CD4-positive, alpha-beta T cell treated with Interleukin-15 for 1 hour (primary cell): ENCODE data around the gene SLC25A48.
"Not testable (repeated sequence)": the region's sequence is repeated elsewhere in the genome, so short reads cannot be mapped to it uniquely, and the experiment has no call there.

Source experiments
- DNase-seq: peaks from one replicate; pipeline ENCODE4 v3.0.0-alpha.2; 2020

SLC25A48 gene

DNA sequence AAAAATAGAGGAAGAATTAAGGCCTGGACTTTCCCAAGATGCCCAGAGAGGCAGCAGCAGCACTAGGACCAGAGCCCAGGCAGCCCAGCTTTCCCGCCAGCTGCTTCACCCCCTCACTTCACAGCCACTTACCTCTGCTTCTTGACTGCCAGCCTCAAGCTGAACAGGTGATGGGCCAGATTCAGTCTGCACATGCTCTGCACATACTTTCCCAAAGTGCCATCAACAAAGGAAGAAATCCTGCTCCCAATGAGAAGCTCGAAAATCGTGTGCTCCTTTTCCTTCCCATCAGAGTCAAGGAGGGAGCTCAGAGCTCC is 4.1 kb upstream of the SLC25A48 start:
- no peak for DNase-seq

DNA sequence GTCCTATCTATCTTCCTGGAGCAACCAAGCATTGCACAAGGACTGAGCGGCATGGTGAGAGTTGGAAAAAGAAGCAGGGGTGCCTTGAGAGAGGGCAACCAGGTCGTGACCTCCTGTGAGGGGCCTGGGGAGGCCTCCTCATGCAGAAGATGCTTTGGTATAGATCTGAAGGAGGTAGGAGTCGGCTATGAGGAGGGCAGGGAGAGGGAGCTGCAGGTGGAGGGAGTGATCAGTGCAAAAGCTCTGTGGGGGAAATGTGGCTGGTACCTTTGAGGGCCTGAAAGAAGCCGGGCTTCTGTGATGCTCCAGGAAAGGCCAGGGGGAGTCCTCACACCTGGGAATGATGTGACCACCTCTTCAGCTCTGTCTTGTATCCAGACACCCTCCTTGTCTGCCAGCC is 3.6 kb upstream of the SLC25A48 start:
- DNase-seq, result no peak

DNA sequence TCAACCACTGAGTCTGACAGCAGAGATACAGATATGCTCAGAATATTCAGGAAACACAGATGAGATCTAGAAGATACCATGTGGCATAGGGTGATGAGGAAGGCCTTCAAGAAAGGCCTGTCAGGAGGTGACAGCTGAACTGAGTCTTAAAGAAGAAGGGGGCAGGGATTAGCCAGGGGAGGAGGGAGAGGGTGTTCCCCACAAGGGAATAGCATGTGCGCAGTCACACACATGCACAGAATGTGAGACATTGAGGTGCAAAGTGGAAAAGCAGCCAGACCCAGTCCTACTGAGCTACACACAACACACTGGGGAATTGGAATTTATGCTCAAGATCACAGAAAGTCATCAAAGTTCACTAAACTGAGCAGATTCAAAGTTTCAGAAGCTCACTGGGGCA is 3.0 kb upstream of the SLC25A48 start:
- DNase-seq, result no peak

DNA sequence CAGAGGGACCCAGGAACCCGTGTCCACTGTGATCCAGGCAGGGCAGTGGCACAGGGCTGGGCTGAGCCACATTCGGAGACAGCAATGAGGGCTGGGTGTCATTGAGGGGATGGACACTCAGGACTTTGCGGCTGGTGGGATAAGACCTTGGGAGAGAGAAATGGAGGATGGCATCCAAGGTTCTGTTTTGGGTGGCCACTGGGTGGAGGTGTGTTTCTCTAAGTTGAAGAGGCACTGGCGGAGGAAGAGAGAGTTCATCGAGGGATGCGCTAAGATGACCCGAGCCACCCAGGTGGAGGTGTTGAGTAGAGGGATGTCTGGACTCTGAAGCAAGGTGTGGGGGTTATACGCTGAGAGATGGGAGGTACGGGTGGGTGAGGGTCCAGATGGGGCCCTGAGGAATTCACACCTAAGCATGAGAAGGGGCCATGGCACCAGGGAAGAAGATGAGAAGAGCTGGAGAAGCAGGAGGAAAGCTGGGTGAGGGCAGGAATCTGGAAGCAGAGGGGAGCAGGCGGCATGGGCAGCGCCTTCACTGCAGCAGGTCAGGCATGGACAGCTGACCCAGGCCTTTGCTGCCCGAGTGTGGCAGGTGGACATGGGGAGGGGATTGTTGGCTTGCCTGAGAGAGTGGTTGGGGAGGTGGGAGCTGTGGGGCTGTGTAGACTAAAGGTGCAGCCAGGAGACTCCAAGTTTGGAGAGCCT is 2.5 kb upstream of the SLC25A48 start:
- no peak for DNase-seq

DNA sequence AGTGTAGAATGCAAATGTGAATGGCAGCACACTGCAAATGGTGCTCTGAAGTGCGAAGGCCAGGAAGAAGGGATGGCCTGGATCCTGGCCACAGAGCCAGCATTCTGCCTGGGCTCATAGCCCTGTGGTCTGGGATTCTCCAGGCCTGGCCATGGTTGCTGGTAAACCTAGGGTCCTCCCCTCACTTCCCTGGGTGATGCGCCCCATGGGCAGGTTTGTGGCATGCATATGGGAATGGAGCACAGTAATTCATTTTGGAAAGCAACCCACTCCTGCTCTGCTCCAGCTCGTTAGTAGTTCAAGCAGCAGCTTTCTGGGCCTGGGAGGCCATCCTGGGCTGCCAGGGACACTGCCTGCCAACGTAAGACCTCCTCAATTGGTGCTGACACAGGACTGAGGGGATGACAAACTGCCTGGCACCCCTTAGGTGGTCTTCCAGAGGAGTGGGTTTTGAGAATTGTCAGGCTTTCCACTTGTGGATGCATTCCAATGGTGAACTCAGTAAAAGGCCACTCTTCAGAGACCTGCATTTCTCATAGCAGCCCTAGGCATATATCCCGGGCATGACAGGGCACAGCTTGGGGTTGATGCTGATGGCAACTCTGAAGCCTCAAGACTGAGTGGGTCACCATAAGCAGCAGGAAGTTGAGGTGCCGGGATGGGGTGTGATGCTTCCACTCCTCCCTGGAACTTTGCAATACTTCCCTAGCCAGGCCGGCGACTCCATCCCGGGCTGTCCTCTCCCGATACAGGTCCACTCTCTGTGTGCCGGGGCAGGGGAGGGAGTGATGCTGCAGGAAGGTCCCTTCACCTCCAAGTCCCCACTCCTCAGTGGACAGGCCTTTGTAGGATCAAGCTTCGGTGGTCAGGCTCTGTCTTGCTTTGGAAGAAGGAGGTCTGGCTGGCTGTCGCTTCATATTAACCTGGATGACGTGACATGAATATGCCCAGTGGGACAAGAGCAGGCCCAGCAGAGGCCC is 1.2 kb upstream of the SLC25A48 start:
- DNase-seq, result no peak

DNA sequence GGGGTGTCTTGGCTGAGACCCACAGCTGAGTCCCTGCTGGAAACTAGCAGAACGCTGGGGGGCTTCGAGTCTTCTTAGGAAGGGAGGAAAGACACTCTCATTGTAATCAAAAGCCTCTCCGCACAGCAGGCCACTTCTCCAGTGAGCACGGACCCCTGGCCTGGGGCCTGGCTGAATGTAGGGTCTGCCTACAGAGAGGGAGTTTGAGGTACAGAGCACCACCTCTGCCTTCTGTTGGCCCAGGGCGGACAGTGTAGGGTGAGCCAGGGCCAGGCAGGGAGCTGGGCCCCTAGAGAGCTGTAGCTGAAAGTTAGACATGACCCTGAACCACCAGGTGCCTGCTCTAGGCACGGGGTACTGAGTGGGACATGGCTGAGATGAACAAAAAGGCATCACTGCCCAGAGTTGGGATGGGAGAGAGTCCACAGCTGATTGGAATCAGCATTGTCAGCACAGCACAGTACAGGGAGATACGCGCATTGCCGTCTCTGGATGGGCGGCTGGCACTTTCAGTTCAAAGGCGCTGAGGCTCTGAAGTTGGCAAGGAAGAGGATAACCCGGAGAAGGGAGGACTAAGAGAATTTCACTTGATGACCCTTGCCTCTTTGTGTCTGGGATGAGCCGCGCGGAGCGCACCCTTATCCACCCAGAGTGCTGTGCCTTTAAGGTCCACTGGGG is 363 bp upstream of the SLC25A48 start:
- no peak for DNase-seq

DNA sequence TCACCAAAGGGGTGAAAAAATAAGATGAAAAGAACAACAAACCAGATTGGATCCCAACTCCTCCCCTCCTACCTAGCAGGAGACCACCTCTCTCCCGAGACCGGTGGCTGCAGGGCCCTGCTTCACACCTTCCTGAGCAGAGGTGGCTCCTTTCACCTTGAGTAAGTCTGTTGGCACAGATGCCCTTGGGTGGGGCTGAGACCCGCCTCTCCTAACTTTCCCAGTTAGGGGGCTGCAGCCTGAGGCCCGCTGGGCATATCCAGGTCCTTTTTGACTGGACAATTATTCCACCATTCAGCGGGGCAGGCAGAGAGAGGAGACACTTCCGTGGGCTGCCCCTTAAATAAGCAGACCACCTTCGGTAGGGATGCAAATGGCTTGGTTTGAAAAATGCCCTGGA is 1.3 kb downstream of the SLC25A48 start:
- DNase-seq, result no peak

DNA sequence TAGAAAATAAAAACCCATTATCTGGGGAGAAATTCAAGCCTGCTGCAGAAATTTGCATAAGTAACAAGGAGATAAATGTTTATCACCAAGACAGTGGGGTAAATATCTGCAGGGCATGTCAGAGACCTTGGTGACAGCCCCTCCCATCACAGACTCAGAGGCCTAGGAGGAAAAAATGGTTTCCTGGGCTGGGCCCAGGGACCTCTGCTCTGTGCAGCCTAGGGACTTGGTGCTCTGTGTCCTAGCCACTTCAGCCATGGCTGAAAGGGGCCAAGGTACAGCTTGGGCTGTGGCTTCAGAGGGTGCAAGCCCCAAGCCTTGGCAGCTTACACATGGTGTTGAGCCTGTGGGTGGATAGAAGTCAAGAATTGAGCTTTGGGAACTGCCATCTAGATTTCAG is 3.9 kb downstream of the SLC25A48 start:
- not testable (repeated sequence) for DNase-seq

DNA sequence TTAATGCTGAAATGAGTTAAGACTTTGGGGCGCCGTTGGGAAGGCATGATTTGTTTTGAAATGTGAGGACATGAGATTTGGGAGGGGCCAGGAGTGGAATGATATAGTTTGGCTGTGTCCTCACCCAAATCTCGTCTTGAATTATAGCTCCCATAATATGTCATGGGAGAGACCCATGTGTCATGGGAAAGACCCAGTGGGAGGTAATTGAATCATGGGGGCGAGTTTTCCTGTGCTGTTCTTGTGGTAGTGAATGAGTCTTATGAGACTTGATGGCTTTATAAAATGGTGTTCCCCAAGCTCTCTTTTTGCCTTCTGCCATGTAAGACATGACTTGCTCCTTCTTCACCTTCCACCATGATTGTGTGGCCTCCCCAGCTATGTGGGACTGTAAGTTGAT is 5.1 kb downstream of the SLC25A48 start:
- no peak for DNase-seq

DNA sequence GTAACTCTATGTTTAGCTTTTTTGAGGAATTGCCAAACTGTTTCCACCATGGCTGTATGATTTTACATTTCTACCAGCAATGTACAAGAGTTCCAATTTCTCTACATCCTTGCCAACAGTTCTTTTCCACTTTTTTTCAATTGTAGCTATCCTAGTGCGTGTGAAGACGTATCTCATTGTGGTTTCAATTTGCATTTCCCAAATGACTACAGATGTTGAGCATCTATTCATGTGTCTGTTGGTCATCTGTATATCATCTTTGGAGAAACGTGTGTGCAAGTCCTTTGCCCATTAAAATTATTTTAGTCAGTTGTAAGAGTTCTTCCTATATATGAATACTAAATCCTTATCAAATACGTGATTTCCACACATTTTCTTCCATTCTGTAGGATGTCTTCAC is 6.5 kb downstream of the SLC25A48 start:
- no peak for DNase-seq

DNA sequence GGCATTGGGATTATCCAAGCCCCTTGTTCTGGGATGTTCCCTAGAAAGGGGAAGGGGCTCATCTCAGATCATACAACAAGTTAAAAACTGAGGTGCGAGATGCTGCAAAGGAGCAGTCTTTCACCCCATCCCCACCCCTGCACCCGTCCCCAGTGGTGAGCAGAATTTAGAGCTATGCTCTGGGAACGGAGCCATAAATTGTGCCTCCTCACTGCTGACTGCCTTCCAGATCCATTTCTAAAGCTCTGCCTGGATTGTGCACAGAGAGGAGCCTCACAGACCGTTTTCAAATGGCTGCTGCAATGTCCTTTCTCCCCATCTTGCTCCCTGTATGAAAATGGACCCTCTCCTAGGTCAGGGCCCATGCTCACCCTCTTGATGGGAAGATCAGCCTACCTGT is 8.3 kb downstream of the SLC25A48 start:
- no peak for DNase-seq

DNA sequence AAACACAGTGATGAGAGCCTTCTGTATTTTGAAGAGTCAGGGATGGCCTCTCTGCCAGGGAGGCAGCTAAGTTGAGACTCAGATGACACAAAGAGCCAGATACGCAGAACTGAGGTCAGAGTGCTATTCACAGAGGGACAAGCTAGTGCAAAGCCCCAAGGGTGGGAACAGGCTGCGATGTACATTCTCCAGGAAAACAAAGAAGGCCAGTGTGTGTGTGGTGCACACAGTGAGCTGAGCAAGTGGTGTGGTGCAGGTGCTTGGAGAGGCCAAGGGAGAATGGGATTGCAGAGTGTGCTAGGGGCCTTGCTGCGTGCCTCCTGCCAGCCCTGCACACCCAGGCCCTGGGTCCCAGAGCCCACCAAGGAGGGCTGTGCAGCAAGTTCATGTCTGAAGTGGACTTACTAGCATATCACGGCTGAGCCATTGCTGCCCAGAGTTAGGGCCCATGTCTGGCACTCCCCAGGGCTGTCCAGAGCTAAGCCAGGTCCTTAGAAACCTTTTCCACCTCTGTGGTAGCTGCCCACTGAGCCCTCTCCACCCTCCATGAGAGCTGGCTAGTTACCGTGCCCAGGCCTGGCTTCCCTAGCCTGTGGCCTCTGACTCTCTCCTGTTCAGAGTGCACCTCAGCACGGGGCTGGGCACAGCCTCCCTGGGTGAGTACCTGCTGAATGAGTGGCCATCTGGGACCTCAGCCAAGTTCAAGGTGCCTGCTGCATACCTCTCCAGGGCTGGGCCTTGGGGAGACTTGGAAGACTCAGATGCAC is 9.3 kb downstream of the SLC25A48 start:
- no peak for DNase-seq

DNA sequence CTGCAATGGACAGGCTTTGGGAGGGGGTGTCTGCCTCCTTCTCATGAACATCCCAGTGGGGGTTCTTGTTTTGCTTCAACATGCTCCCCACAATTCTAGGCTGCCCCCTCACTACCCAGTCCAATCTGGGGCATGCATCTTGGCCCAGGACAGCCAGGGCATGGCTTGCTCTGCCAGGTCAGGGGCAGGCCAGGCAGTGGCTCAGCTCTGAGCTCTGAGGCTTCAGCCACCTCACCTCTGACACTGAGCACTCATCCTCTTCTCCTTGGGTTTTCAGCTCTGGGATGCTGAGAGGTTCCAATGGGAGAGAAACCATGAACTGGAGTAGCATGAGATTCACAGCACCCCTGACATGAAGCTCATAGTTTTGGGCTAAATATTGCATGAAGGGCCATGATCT is 11.8 kb downstream of the SLC25A48 start:
- no peak for DNase-seq

DNA sequence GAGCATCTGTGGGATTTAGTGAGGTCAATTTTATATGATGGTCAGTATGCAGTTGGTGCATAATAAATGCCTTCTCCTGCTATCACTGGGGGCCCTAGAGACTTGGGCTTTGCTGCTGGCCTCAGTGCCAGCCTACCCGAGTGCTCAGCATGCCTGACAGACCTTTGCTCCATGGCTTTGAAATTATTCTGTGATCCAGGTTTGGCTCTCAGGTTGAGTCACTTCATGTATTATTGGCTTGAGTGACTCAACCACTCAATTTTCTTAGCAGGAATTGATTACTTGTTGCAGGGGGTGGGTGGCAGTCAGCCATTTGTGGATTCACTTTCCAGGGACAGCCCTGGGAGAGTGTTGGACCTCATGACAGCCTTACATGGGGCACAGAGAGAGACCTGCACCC is 13.5 kb downstream of the SLC25A48 start:
- no peak for DNase-seq

DNA sequence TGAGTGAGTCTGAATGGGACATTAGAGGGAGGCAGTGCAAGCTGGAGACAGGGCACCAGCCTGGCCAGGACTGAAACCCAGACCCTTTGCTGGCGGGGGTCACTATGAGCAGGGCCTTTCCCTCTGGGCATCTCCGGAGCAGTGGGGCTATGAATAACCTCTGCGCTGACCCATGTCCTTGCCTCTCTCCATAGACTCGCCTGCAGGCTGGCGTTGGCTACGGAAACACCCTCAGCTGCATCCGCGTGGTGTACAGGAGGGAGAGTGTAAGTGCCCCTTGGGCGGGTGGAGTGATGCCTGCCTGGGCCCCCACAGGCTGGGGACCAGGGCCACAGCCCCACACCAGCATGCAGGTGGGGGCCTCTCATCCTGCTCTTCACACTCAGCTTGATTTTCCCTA is 15.8 kb downstream of the SLC25A48 start:
- no peak for DNase-seq

DNA sequence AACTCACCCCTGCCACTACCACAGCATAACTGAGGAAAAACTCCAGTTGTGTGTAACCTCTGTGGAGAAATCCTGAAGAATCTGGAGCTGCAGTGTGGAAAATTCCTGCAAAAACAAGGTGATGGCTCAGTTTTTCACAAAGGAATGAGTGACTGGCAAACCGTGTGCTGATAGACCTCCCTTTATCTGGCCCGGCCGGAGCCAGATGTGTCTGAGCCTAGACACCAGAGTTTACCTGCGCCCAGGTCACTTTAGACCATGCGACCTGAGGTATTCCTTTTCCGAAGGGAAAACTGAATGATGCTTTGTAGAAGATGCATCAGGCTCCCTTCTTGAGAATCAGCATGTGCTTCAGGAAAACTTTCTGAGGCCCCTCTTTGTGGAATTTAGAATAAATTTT is 16.2 kb downstream of the SLC25A48 start:
- no peak for DNase-seq

DNA sequence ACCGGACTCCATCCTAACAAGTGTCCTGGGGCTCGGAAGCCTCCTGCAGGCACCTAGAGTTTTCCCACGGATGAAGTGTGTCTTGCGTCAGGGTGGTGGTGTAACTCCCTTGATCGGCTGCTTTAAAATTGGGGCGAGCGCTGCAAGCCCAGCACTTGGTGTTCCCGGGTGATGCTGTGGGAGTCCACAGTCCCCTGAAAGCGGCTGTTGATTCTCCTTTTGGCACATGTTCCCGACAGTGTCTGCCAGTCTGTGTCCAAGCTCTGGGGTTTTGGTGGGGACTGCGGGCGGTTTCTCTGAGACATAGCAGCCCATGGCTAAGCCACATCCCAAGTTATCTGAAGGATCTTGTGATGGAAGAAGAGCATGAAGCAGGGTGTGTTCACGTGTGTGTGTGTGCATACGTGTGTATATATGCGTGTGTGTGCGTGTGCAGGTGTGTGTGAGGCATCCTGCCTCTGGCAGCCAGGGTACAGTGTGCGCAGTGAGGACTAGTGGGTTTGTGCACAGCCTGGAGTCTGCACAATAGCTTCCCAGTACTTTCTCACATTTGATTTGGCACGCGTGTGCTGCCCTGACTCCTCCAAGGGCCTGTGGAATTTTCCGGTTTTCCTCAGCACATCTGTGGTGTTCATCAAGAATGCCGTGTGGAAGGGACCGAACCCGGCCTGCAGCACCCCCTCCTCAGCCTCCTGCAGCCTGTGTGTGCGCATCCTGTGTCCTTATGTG is 16.9 kb downstream of the SLC25A48 start:
- no peak for DNase-seq

DNA sequence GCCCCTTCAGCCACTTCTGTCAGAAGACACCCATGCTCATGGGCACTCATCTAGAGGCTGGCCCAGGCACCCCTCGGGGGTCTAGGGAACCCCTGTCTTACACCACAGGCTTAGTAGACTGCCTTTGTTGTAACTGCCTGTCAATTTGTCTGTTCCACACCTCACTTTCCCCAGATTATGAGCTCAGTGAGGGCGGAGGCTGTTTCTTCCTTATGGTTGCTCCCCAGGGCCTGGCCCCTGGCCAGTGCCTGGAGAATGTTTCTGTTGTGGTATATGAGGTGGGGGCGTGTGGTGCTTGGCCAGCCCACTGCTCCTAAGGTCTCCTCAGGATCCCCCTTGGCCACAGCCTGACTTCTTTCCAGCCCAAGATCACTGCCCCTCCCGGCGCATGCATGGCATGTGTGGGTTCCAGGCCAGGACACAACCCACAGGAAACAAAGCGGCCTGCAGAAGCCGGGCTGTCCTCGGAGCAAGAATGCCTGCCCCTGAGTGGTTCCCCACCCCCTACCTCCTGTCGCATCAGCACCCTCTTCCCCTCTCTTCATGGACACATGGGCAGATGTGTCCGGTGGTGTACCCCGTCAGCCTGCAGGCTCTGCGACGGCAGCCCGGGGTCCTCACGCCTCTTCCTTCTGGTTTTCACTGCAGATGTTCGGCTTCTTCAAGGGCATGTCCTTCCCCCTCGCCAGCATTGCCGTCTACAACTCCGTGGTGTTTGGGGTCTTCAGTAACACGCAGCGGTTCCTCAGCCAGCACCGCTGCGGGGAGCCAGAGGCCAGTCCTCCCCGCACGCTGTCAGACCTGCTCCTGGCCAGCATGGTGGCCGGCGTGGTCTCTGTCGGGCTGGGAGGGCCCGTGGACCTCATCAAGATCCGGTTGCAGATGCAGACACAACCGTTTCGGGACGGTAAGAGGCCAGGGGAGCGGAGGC is 17.7 kb downstream of the SLC25A48 start:
- DNase-seq, result no peak

DNA sequence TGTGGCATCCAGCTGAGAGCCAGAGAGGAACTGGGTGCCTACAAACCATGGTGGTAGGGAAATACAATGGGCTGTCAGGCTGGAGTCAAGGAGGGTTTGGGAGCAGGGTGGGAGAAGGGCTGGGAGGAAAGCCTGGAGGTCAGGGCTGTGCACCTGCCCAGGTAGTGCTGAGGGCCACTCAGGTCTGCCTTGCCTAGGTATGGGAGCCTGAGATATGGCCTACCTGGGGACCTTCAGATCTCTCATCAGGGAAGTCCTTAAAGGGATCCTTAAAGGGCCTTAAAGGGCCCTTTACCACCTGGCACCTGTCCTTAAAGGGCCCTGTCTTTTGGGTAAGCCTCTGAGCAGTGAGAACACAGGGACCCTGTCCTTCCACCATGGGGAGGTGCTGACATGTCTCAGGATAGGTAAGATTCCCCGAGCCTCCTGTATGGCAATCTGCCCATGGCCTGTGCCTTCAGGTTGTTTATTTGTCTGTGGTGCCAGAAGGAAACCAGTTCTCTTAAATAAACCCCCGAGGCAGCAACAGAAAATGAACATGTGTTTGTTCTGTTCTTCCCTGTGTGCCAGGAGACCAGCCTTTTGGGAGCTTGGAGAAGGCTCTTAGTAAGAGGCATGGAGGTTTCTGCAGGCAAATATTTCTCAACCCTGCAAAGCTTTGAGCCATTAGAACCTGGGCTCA is 23.3 kb downstream of the SLC25A48 start:
- no peak for DNase-seq

DNA sequence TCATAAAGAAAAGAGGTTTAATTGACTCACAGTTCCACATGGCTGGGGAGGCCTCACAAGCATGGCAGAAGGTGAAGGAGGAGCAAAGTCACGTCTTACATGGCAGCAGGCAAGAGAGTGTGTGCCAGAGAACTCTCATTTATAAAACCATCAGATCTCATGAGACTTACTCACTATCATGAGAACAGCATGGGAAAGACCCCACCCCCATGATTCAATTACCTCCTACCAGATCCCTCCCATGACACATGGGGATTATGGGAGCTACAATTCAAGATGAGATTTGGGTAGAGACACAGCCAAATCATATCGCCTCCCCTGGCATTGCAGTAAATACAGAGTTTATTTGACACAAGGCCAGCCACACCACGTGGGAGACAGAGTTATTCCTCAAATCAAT is 24.7 kb downstream of the SLC25A48 start:
- DNase-seq, result not testable (repeated sequence)

DNA sequence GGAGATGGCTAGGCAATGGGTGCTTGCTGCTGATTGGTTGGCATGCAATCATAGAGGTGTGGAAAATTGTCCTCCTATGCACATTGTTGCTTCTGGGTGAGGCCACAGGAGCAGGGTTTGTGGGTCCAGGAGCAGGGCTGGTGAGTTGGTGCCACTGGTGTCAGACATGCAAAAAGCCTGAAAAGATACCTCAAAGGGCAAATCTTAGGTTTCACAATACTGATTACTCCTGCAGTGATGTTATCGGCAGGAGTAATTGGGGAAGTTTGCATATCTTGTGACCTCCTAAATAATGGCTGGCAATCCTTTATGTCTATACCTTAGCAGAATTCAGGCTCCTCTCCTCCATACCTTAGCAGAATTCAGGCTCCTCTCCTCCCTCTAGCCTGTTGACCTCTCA is 25.2 kb downstream of the SLC25A48 start:
- no peak for DNase-seq
